ENCODE data around the gene UMODL1. TPM values are rescaled to one million over a fixed set of nuclear protein-coding genes. Genes with fewer than 3 reads are reported as not detected.

UMODL1 gene
- total RNA-seq, 1 experiment from 2014 or later: not detected

GRCh38 chr21:42026082-42026435 lies 45.1 kb upstream of the UMODL1 start:
- Histone ChIP-seq H4K5ac (ENCODE audit: insufficient read length, low read depth, low read length) (no peak overlapping the region), H3K18ac (ENCODE audit: insufficient read length, low read depth, low read length) (no peak overlapping the region), H4K8ac (replicated peaks; ENCODE audit: insufficient read length, low read depth, low read length) (no peak overlapping the region), H2BK5ac (ENCODE audit: insufficient read length, low read length) (no peak overlapping the region), H3K4me2 (ENCODE audit: insufficient read depth, insufficient read length, low read length) (no peak overlapping the region), H2BK15ac (ENCODE audit: low read depth, low read length) (no peak overlapping the region), H3K79me1 (ENCODE audit: insufficient read depth, low read depth, low read length, poor library complexity, severe bottlenecking) (no peaks in the 10 kb centered on the region), H3K23ac (ENCODE audit: insufficient read length, low read depth, low read length) (no peak overlapping the region), H3K4ac (ENCODE audit: low read depth, low read length) (no peak overlapping the region), H3K56ac (ENCODE audit: insufficient read length, low read depth, low read length) (no peak overlapping the region), H2AK5ac (ENCODE audit: insufficient read length, low read length) (no peak overlapping the region), H3K14ac (ENCODE audit: insufficient read depth, low read length) (no peak overlapping the region), H2BK120ac (ENCODE audit: low read depth, low read length, poor library complexity, severe bottlenecking) (no peak overlapping the region), H4K20me1 (ENCODE audit: control insufficient read depth, insufficient read depth, insufficient read length) (no peaks in the 10 kb centered on the region), H2BK12ac (ENCODE audit: insufficient read length, low read depth, low read length) (no peak overlapping the region), H3K23me2 (ENCODE audit: insufficient read length, low read depth, low read length, poor library complexity, severe bottlenecking) (peaks cover 4% of the 10 kb centered on the region), H3K9ac (ENCODE audit: extremely low read depth, insufficient read length, low read length) (no peak overlapping the region), H4K91ac (ENCODE audit: insufficient read length, low read depth, low read length) (no peak overlapping the region), H2AFZ (ENCODE audit: low read length) (no peak overlapping the region), H3K79me2 (ENCODE audit: insufficient read depth, low read length) (no peaks in the 10 kb centered on the region), H3K4me1 (ENCODE audit: insufficient read depth, low read length) (no peaks in the 10 kb centered on the region; the same call in 1 of the 2 replicates), H2BK20ac (ENCODE audit: low read depth, low read length, poor library complexity, severe bottlenecking) (no peak overlapping the region), H3K27ac (ENCODE audit: insufficient read length, low read depth, low read length) (no peak overlapping the region), H3K9me3 (ENCODE audit: control insufficient read depth, low read depth, low read length) (no peaks in the 10 kb centered on the region), H3T11ph (ENCODE audit: low read length) (no peak overlapping the region), H3K27me3 (ENCODE audit: insufficient read depth, low read length) (no peaks in the 10 kb centered on the region)
- peaks cover 18 to 29% of the 10 kb centered on the region in 2 experiments for H3K4me1 Mint-ChIP-seq
- no peak for DNase-seq
- H3K9me3 Mint-ChIP-seq: no peaks in the 10 kb centered on the region
- no peak for TF ChIP-seq CTCF (conservative IDR thresholded peaks at IDR 0.05)
- H3K27ac Mint-ChIP-seq: peak overlapping the region in 1 of 3 experiments; percentile 81; a peak in 1 of 7 replicates
- H3K4me3 Mint-ChIP-seq: no peak overlapping the region
- peaks cover 18% of the 10 kb centered on the region for H3K27me3 Mint-ChIP-seq (ENCODE audit: low read depth)
- H3K36me3 Mint-ChIP-seq (ENCODE audit: insufficient read depth in 1 of 3, low read depth in 3 of 3): no peaks in the 10 kb centered on the region
- WGBS (ENCODE audit: extremely low coverage, insufficient read length, low lambda C conversion rate): no CpG with 5 or more reads among the region's 9 CpGs
